Prostate gland (tissue), 2 donors: ENCODE data around the gene C7orf25. TPM values are rescaled to one million over a fixed set of nuclear protein-coding genes. Genes with fewer than 3 reads are reported as not detected.

Experiments used
- DNase-seq: peaks from one replicate; pipeline ENCODE4 v3.0.0-alpha.2; 2019; ENCODE audit warnings: low spot score
- H3K27ac ChIP-seq, 2 donors: fragments of 200-600 bp; sonication (generic); 2 replicates each; pipeline ENCODE4 v1.5.1; 2017 to 2019
- H3K27me3 ChIP-seq: fragments of 200-600 bp; sonication (generic); replicated peaks from 2 replicates; pipeline ENCODE4 v1.5.1; 2019; ENCODE audit not compliant: insufficient read depth
- H3K36me3 ChIP-seq, 2 donors: fragments of 200-600 bp; sonication (generic); 1 replicate in 1 of 2; 2 replicates in 1 of 2; pipeline versions ENCODE4 v1.5.1 to v1.8.1; 2017 to 2019
- H3K4me1 ChIP-seq: fragments of 200-600 bp; sonication (generic); replicated peaks from 2 replicates; pipeline ENCODE4 v1.5.1; 2019
- H3K4me3 ChIP-seq, 2 donors: fragments of 200-600 bp; sonication (generic); 2 replicates each; pipeline ENCODE4 v1.5.1; 2017 to 2019
- H3K9me3 ChIP-seq: fragments of 200-600 bp; sonication (generic); 2 replicates; pipeline ENCODE4 v1.5.1; 2017
- CTCF ChIP-seq, 4 experiments: fragments of 200-600 bp in 2 of 4; fragments of 450-650 bp in 2 of 4; sonication (generic) in 2 of 4; IDR thresholded peaks; 1 replicate in 3 of 4; 2 replicates in 1 of 4; pipeline ENCODE4 v1.5.1; 2016 to 2019; ENCODE audit warnings: antibody characterized with exemption in 4 of 4, mild to moderate bottlenecking in 2 of 4, moderate library complexity in 2 of 4
- POLR2A ChIP-seq: fragments of 450-650 bp; IDR thresholded peaks from one replicate; pipeline ENCODE4 v1.6.1; 2016; ENCODE audit warnings: antibody characterized with exemption, mild to moderate bottlenecking
- POLR2AphosphoS5 ChIP-seq: sonication (generic); formaldehyde crosslinking; IDR thresholded peaks from one replicate; pipeline ENCODE4 v1.6.1; 2017; ENCODE audit warnings: antibody characterized with exemption
- WGBS: methylation state at CpG from one replicate; pipeline ENCODE4 v1.1.5; 2018; 5-methylcytosine and 5-hydroxymethylcytosine counted together
- intact Hi-C: fragments of 100-400 bp; cut with DNase I; formaldehyde crosslinking; loops from one replicate; pipeline ENCODE4 v1.14.2; 2022
- total RNA-seq, 2 donors: library from RNA; depleted of rRNA; stranded (reverse); fragments of >200 nt; gene quantifications; one replicate each; pipeline ENCODE4 v1.1.0, GENCODE V29; 2016

C7orf25 gene
- total RNA-seq, 2 donors from 2014 or later: 7.5 to 20.8 TPM

GRCh38 chr7:42914009-42914408 is 2.1 kb upstream of the C7orf25 start:
- H3K27ac ChIP-seq: no peak overlapping the region
- 77% methylated on average over 6 of the region's 6 CpGs for WGBS

GRCh38 chr7:42913591-42913990 is 1.7 kb upstream of the C7orf25 start:
- DNase-seq: no peak
- intact Hi-C loops: no loop called here
- H3K4me3 ChIP-seq: no peak overlapping the region
- H3K4me1 ChIP-seq: no peaks in the 10 kb centered on the region
- WGBS: 67% methylated on average over 2 of the region's 2 CpGs
- H3K27ac ChIP-seq: no peak overlapping the region
- H3K36me3 ChIP-seq: no peaks in the 10 kb centered on the region
- H3K27me3 ChIP-seq: no peaks in the 10 kb centered on the region
- H3K9me3 ChIP-seq: no peaks in the 10 kb centered on the region
- no peak for TF ChIP-seq CTCF (IDR thresholded peaks at IDR 0.05)
- no peak for TF ChIP-seq POLR2AphosphoS5

More at GRCh38 chr7:42914009-42914408, 2.1 kb upstream of the C7orf25 start:
- no peaks in the 10 kb centered on the region for H3K4me1 ChIP-seq
- no peak for TF ChIP-seq POLR2A
- TF ChIP-seq CTCF (IDR thresholded peaks at IDR 0.05): no peak
- TF ChIP-seq POLR2AphosphoS5: no peak
- no peak for DNase-seq
- H3K36me3 ChIP-seq: no peaks in the 10 kb centered on the region
- no peak overlapping the region for H3K4me3 ChIP-seq
- no peaks in the 10 kb centered on the region for H3K27me3 ChIP-seq
- intact Hi-C loops: no loop called here
- no peaks in the 10 kb centered on the region for H3K9me3 ChIP-seq

DNA sequence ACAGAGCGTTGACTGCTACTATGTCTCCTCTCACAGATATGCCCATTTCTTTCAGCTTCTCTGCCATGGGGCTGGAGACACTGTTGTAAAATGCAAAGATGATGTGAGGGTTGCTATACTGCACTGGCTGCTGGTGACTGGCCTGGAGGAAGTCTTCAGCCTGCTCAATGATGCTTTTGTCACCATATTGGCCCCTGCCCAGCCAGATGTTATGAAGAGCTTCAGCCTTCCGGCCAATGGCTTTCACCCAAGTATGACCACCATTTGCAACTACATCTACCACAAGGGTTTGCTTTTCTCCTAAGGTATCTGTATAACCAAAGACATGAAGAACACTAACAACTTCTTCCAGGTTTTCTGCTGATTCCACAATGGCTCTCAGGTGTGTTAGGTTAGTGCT is 1.6 kb downstream of the C7orf25 start:
- WGBS: 95% methylated on average over 2 of the region's 2 CpGs
- intact Hi-C loops: no loop called here
- H3K4me3 ChIP-seq: no peak overlapping the region

DNA sequence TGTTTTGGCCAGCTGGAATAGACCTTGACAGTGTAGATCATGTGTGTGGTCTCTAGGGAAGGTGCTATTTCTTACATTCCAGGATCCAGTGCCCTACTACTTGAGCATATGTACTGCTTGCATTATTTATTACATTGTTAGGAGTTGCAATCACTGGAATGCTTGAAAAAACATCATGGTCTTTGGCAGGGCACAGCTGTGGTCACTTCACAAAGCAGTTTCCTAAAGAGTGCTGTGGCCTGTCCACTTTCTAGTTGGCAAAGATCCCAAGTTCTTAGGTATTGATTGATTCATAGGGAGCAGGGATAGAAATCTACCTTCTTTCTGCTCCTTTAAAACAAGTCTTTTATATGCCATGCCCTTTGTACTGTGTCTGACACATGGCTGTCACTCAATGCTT is 4.6 kb downstream of the C7orf25 start:
- no peak for DNase-seq
- intact Hi-C loops: no loop called here
- Histone ChIP-seq H3K27ac (no peak overlapping the region), H3K4me1 (no peaks in the 10 kb centered on the region), H3K36me3 (no peaks in the 10 kb centered on the region), H3K27me3 (no peaks in the 10 kb centered on the region), H3K9me3 (no peaks in the 10 kb centered on the region), H3K4me3 (no peak overlapping the region)
- TF ChIP-seq CTCF (IDR thresholded peaks at IDR 0.05): no peak

More for the DNA sequence above, 1.6 kb downstream of the C7orf25 start:
- Histone ChIP-seq H3K36me3 (no peaks in the 10 kb centered on the region), H3K9me3 (no peaks in the 10 kb centered on the region), H3K4me1 (no peaks in the 10 kb centered on the region), H3K27me3 (no peaks in the 10 kb centered on the region), H3K27ac (no peak overlapping the region)
- TF ChIP-seq CTCF (IDR thresholded peaks at IDR 0.05) (no peak), POLR2A (no peak), POLR2AphosphoS5 (no peak)
- DNase-seq: no peak

GRCh38 chr7:42906181-42906580 is 5.7 kb downstream of the C7orf25 start:
- Histone ChIP-seq H3K27ac (no peak overlapping the region), H3K9me3 (no peaks in the 10 kb centered on the region), H3K4me3 (no peak overlapping the region), H3K27me3 (no peaks in the 10 kb centered on the region), H3K4me1 (no peaks in the 10 kb centered on the region), H3K36me3 (no peaks in the 10 kb centered on the region)
- intact Hi-C loops: no loop called here
- 100% methylated on average over 1 of the region's 1 CpG for WGBS
- no peak for DNase-seq
- no peak for TF ChIP-seq CTCF (IDR thresholded peaks at IDR 0.05)
- no peak for TF ChIP-seq POLR2AphosphoS5
- no peak for TF ChIP-seq POLR2A
